DND-41 (cell line): ENCODE measurements around the gene SRPX.

Source experiments
- CTCF ChIP-seq: IDR thresholded peaks from 2 replicates; pipeline ENCODE4 v1.5.1; 2012; ENCODE audit warnings: borderline replicate concordance, low read length, moderate library complexity, mild to moderate bottlenecking; ENCODE audit not compliant: poor library complexity, severe bottlenecking; ENCODE audit errors: extremely low read depth
- EZH2 ChIP-seq: IDR thresholded peaks from 3 replicates; pipeline ENCODE4 v1.6.1; 2012; ENCODE audit warnings: borderline replicate concordance, low read depth, mild to moderate bottlenecking, moderate library complexity, low read length, inconsistent platforms; ENCODE audit not compliant: severe bottlenecking

DNA sequence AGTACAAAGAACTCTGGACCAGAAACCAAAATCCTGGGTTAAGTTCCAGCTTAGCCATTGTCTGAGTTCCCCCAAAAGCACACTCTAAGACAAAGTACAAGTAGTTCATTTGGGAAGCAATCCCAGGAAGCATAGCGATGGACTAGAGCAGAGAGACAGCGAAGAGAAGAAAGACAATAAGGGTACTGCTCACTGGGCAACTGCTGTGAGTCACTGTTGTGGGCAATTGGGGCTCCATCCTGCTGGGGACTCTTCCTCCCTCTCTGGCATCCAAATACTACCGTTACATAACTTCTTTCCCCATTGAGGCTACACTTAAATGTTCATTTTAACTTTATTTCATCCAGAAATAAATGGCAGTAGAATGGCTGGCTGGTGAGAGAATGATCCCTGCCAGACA is 14.1 kb downstream of the SRPX start:
- TF ChIP-seq CTCF (no peak), EZH2 (no peak)
